HEK293 (cell line): ENCODE results near the gene ZFP36.

Experiments used
- CTCF ChIA-PET: fragments of 350-600 bp; formaldehyde crosslinking; extraction: SDS; loops from one replicate; lab custom pipeline; 2021; ENCODE audit warnings: antibody characterized with exemption; lab: Yijun Ruan, JAX
- POLR2A ChIA-PET: fragments of 300-600 bp; formaldehyde crosslinking; extraction: SDS; loops from one replicate; lab custom pipeline; 2020; ENCODE audit warnings: antibody characterized with exemption, inconsistent platforms; lab: Yijun Ruan, JAX
- H3K27ac ChIP-seq: fragments of 200-500 bp; sonication (Bioruptor generic); 2 replicates; pipeline ENCODE4 v1.5.1; 2014; ENCODE audit warnings: low read depth, low read length, control low read depth, inconsistent platforms; ENCODE audit errors: extremely low read depth
- H3K36me3 ChIP-seq, 2 experiments: fragments of 200-500 bp in 1 of 2; sonication (Bioruptor generic) in 1 of 2; 1 replicate in 1 of 2; 2 replicates in 1 of 2; pipeline ENCODE4 v1.5.1; 2014 to 2017; ENCODE audit warnings: inconsistent platforms in 2 of 2, low read length in 2 of 2; ENCODE audit not compliant: control insufficient read depth in 2 of 2, insufficient read depth in 1 of 2
- H3K4me1 ChIP-seq: fragments of 200-500 bp; sonication (Bioruptor generic); 2 replicates; pipeline ENCODE4 v1.5.1; 2014; ENCODE audit warnings: mild to moderate bottlenecking, low read length, inconsistent platforms; ENCODE audit not compliant: control insufficient read depth, insufficient read depth
- H3K4me3 ChIP-seq: 2 replicates; pipeline ENCODE4 v1.5.1; 2011; ENCODE audit warnings: low read depth, mild to moderate bottlenecking, control low read depth, low read length, moderate library complexity
- H3K9me3 ChIP-seq: fragments of 200-500 bp; sonication (Bioruptor generic); 2 replicates; pipeline ENCODE4 v1.5.1; 2014; ENCODE audit warnings: low read depth, low read length, inconsistent platforms; ENCODE audit not compliant: control insufficient read depth, insufficient read depth
- BCL11B ChIP-seq: fragments of 450-650 bp; formaldehyde crosslinking; IDR thresholded peaks from 2 replicates; pipeline ENCODE4 v1.5.1; 2016; ENCODE audit warnings: low read depth, missing biosample characterization, missing genetic modification characterization
- CTCF ChIP-seq: fragments of 450-650 bp; formaldehyde crosslinking; IDR thresholded peaks from 2 replicates; pipeline ENCODE4 v1.5.1; 2016; ENCODE audit warnings: missing biosample characterization, missing genetic modification characterization
- EGR2 ChIP-seq: fragments of 450-650 bp; formaldehyde crosslinking; IDR thresholded peaks from 2 replicates; pipeline ENCODE4 v1.5.1; 2016; ENCODE audit warnings: low read depth, missing biosample characterization, missing genetic modification characterization
- GLIS1 ChIP-seq: fragments of 450-650 bp; formaldehyde crosslinking; IDR thresholded peaks from 2 replicates; pipeline ENCODE4 v1.5.1; 2016; ENCODE audit warnings: missing biosample characterization, missing genetic modification characterization
- IKZF3 ChIP-seq: fragments of 450-650 bp; IDR thresholded peaks from 2 replicates; pipeline ENCODE4 v1.5.0; 2018; ENCODE audit warnings: missing biosample characterization, mild to moderate bottlenecking, missing genetic modification characterization, moderate library complexity
- KLF1 ChIP-seq: fragments of 450-650 bp; formaldehyde crosslinking; IDR thresholded peaks from 2 replicates; pipeline ENCODE4 v1.5.1; 2016; ENCODE audit warnings: missing biosample characterization, missing genetic modification characterization
- KLF8 ChIP-seq: fragments of 450-650 bp; formaldehyde crosslinking; IDR thresholded peaks from 2 replicates; pipeline ENCODE4 v1.5.1; 2016; ENCODE audit warnings: missing biosample characterization, missing genetic modification characterization
- MZF1 ChIP-seq: fragments of 450-650 bp; formaldehyde crosslinking; IDR thresholded peaks from 2 replicates; pipeline ENCODE4 v1.5.1; 2017; ENCODE audit warnings: missing biosample characterization, missing genetic modification characterization, borderline replicate concordance
- SALL2 ChIP-seq: fragments of 450-650 bp; formaldehyde crosslinking; IDR thresholded peaks from 2 replicates; pipeline ENCODE4 v1.5.0; 2017; ENCODE audit warnings: missing biosample characterization, mild to moderate bottlenecking, missing genetic modification characterization, borderline replicate concordance
- SCRT2 ChIP-seq: fragments of 450-650 bp; formaldehyde crosslinking; IDR thresholded peaks from 2 replicates; pipeline ENCODE4 v1.5.1; 2016; ENCODE audit warnings: missing biosample characterization, missing genetic modification characterization
- SP2 ChIP-seq: fragments of 450-650 bp; formaldehyde crosslinking; IDR thresholded peaks from 2 replicates; pipeline ENCODE4 v1.5.1; 2016; ENCODE audit warnings: missing biosample characterization, missing genetic modification characterization
- ZBTB10 ChIP-seq: fragments of 450-650 bp; formaldehyde crosslinking; IDR thresholded peaks from 2 replicates; pipeline ENCODE4 v1.5.1; 2016; ENCODE audit warnings: missing biosample characterization, missing genetic modification characterization
- ZBTB20 ChIP-seq: fragments of 450-650 bp; formaldehyde crosslinking; IDR thresholded peaks from 2 replicates; pipeline ENCODE4 v1.5.1; 2016; ENCODE audit warnings: missing biosample characterization, missing genetic modification characterization
- ZBTB7A ChIP-seq: fragments of 450-650 bp; formaldehyde crosslinking; IDR thresholded peaks from 2 replicates; pipeline ENCODE4 v1.5.1; 2016; ENCODE audit warnings: low read depth, missing biosample characterization, missing genetic modification characterization
- ZFHX2 ChIP-seq: fragments of 450-650 bp; formaldehyde crosslinking; conservative IDR thresholded peaks from 2 replicates; pipeline ENCODE4 v1.5.1; 2016; ENCODE audit warnings: missing biosample characterization, missing genetic modification characterization
- ZNF10 ChIP-seq: fragments of 450-650 bp; formaldehyde crosslinking; IDR thresholded peaks from 2 replicates; pipeline ENCODE4 v1.5.1; 2017; ENCODE audit warnings: missing biosample characterization, missing genetic modification characterization
- ZNF155 ChIP-seq: fragments of 450-650 bp; formaldehyde crosslinking; IDR thresholded peaks from 2 replicates; pipeline ENCODE4 v1.5.1; 2016; ENCODE audit warnings: missing biosample characterization, missing genetic modification characterization
- ZNF19 ChIP-seq: fragments of 450-650 bp; formaldehyde crosslinking; IDR thresholded peaks from 2 replicates; pipeline ENCODE4; 2016; ENCODE audit warnings: missing biosample characterization, missing genetic modification characterization, low read depth
- ZNF239 ChIP-seq: fragments of 450-650 bp; formaldehyde crosslinking; IDR thresholded peaks from 2 replicates; pipeline ENCODE4 v1.5.1; 2016; ENCODE audit warnings: missing biosample characterization, missing genetic modification characterization
- ZNF248 ChIP-seq: fragments of 450-650 bp; formaldehyde crosslinking; IDR thresholded peaks from 2 replicates; pipeline ENCODE4 v1.5.1; 2017; ENCODE audit warnings: missing biosample characterization, missing genetic modification characterization
- ZNF362 ChIP-seq: fragments of 450-650 bp; formaldehyde crosslinking; IDR thresholded peaks from 2 replicates; pipeline ENCODE4 v1.5.1; 2016; ENCODE audit warnings: missing biosample characterization, missing genetic modification characterization
- ZNF366 ChIP-seq: fragments of 450-650 bp; formaldehyde crosslinking; conservative IDR thresholded peaks from 2 replicates; pipeline ENCODE4 v1.5.1; 2016; ENCODE audit warnings: missing biosample characterization, missing genetic modification characterization
- ZNF394 ChIP-seq: fragments of 450-650 bp; formaldehyde crosslinking; IDR thresholded peaks from 2 replicates; pipeline ENCODE4 v1.5.1; 2016; ENCODE audit warnings: missing biosample characterization, missing genetic modification characterization, mild to moderate bottlenecking, moderate library complexity, borderline replicate concordance
- ZNF423 ChIP-seq: fragments of 450-650 bp; formaldehyde crosslinking; IDR thresholded peaks from 2 replicates; pipeline ENCODE4 v1.5.1; 2016; ENCODE audit warnings: missing biosample characterization, missing genetic modification characterization
- ZNF501 ChIP-seq: fragments of 450-650 bp; formaldehyde crosslinking; IDR thresholded peaks from 2 replicates; pipeline ENCODE4 v1.5.1; 2016; ENCODE audit warnings: missing biosample characterization, missing genetic modification characterization
- ZNF600 ChIP-seq: fragments of 450-650 bp; formaldehyde crosslinking; IDR thresholded peaks from 2 replicates; pipeline ENCODE4 v1.5.1; 2016; ENCODE audit warnings: missing biosample characterization, missing genetic modification characterization

Gene ZFP36

GRCh38 chr19:39407410-39407659, 688 bp downstream of the ZFP36 start:
- Histone ChIP-seq H3K9me3 (no peaks in the 10 kb centered on the region), H3K4me1 (peaks cover 55% of the 10 kb centered on the region), H3K36me3 (peaks cover 0 to 3% of the 10 kb centered on the region in 2 experiments; a peak in 1 of 3 replicates), H3K4me3 (peak overlapping the region; percentile 61), H3K27ac (peak overlapping the region; percentile 77)
- 0 out of 2 replicates have a peak, but pooled peaks have one; percentile 5 for TF ChIP-seq IKZF3 (tag by site-specific recombination)
- no peak for TF ChIP-seq ZNF19 (tag by site-specific recombination)
- TF ChIP-seq ZNF501: no peak
- ChIA-PET POLR2A (interaction anchor here (1.2 to 11.2 kb wide), 5 partner anchors 9 to 125 kb away, joined by 3 to 175 read pairs (median 56); partner anchors contain the start of genes EID2B, MED29, PAF1 and RPS16), CTCF (interaction anchor here (1.0 to 4.6 kb wide), 3 partner anchors 9 to 85 kb away, joined by 3 to 41 read pairs (median 3); no protein-coding TSS in a partner anchor)

- Histone ChIP-seq H3K4me3 (peak overlapping the region; percentile 61), H3K27ac (no peak overlapping the region), H3K36me3 (peaks cover 0 to 3% of the 10 kb centered on the region in 2 experiments; a peak in 1 of 3 replicates), H3K4me1 (peaks cover 51% of the 10 kb centered on the region), H3K9me3 (no peaks in the 10 kb centered on the region)
- ChIA-PET POLR2A (interaction anchor here (1.2 to 11.2 kb wide), 4 partner anchors 9 to 125 kb away, joined by 3 to 175 read pairs (median 84); partner anchors contain the start of genes EID2B, MED29, PAF1 and RPS16), CTCF (interaction anchor here (0.6 to 4.6 kb wide), 6 partner anchors 10 to 85 kb away, joined by 3 to 41 read pairs (median 3); no protein-coding TSS in a partner anchor)
- TF ChIP-seq SCRT2 (peak; percentile 35; the same call in 1 of the 2 replicates), ZBTB20 (tag by site-specific recombination) (peak; percentile 6; the same call in 1 of the 2 replicates), KLF8 (tag by site-specific recombination) (0 out of 2 replicates have a peak, but pooled peaks have one; percentile 2), SP2 (tag by site-specific recombination) (no peak; the same call in 1 of the 2 replicates), ZNF423 (tag by site-specific recombination) (0 out of 2 replicates have a peak, but pooled peaks have one; percentile 41), ZNF10 (tag by site-specific recombination) (peak; percentile 57; the same call in 1 of the 2 replicates), GLIS1 (tag by site-specific recombination) (no peak), ZNF155 (tag by site-specific recombination) (no peak), CTCF (tag by site-specific recombination) (0 out of 2 replicates have a peak, but pooled peaks have one; percentile 13), BCL11B (peak; percentile 38; the same call in 1 of the 2 replicates), ZNF394 (tag by site-specific recombination) (peak; percentile 21; the same call in 1 of the 2 replicates), ZNF600 (tag by site-specific recombination) (peak; percentile 81), ZFHX2 (tag by site-specific recombination) (peak; percentile 91), ZNF239 (tag by site-specific recombination) (peak; percentile 53; the same call in 1 of the 2 replicates), KLF1 (tag by site-specific recombination) (peak; percentile 71), ZBTB7A (tag by site-specific recombination) (peak; percentile 7; the same call in 1 of the 2 replicates), ZNF366 (tag by site-specific recombination) (no peak), ZNF362 (tag by site-specific recombination) (no peak), SALL2 (no peak), ZNF248 (tag by site-specific recombination) (no peak), EGR2 (tag by site-specific recombination) (peak; percentile 81), ZBTB10 (tag by site-specific recombination) (0 out of 2 replicates have a peak, but pooled peaks have one; percentile 11), MZF1 (tag by site-specific recombination) (no peak)
Observed at GRCh38 chr19:39407660-39408391, 1.2 kb downstream of the ZFP36 start.
